DMS79 treated with DMSO at 0.1 percent for 48 hours (cell line): Measurements from ENCODE around the gene SLC18B1.

Experiments
- DNase-seq: peaks from one replicate; lab custom pipeline; 2025; lab: John Stamatoyannopoulos, UW

SLC18B1 gene

GRCh38 chr6:132797951-132798868 is at the start of gene SLC18B1:
Gene SLC18B1 (minus strand): TSS chr6:132798637. CDS start chr6:132798456, 181 bp downstream.
- no peak for DNase-seq

DNA sequence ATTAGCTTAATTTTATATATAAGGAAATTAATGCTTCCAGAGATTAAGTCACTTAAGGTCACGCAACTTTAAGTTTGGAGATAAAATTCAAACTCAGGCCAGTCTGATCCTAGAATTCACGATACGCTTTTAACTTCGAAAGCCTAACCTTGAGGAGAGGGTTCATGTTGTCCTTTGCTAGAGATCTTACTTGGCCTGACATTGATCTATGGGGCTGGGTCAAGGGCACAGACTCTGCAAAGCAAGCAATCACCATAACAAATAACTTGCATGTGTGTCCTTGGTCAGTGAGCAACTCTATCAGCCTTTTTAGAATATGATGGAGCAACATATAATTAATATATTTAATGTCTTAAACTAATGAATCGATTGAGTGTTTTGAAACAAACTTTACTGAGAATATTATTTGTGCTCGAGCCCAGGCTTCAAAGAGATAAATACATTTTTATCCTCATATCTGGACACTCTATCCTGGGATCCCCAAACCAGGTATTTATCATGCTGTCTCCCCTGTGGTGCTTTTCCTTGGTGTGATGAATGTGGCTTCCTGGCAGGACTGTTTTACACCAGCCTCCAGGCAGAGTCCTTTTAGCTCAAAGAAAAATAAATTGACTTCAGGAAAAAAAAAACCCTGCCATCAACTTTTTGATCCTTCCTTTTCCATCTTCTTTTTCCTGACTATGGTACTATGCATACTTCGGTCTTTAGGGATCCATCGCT is 45.0 kb upstream of the SLC18B1 start:
- DNase-seq = no peak

- DNase-seq = no peak
Measured at GRCh38 chr6:132841966-132842365, 43.5 kb upstream of the SLC18B1 start.

GRCh38 chr6:132832891-132833290 is 34.5 kb upstream of the SLC18B1 start:
- DNase-seq = no peak

DNA sequence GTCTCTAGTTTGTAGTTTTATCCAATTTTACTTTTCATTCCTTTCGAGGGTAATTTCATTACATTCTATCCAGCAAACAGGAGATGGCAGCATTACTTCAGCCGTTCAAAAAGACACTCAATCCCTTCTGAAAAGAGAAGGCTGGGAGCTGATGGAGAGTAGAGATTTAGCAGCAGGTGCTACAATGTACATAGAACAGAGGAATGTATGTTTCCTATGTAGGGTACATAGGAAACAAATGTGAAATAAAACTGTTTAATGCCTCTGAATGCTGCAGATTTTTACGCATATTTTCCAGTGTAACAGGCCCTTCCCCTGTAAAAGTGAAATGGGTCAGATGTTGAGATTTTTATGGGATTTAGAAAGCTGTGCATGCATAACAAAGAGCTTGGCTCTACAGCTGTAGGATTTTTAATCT is 31.9 kb upstream of the SLC18B1 start:
- no peak for DNase-seq

DNA sequence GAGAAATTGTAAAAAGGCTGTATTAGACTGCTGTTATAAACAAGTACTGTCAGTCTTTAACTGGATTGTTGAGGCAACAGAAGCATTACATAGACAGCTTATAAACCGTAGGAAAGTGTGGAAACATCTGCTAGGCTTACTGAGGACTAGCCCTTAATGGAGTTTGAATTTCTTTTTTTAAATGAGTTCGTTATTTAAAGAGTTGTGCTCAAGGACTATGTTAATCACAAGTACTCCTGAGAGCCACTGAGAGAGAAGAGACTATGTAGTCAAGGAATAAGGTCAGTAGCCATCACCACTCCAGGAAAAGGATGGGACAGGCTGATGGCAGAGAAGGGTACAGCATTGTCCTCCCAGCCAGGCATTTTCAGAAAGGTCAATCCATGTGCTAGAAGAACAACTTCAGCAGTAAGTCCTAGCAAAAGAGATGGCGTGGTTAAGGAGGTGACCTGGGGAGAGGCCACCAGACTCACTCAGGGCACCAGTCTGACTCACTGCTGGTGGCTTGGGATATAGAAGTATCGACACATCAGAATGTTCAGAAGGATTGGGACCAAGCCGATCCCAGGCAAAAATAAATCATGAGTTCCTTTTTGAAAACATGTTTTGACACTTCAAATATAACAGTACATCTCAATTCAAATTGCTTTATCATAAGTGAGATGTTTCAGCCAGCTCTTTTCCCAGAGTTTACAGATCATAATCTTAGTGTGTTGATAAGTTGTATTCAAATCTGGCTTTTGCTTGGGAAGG is 22.4 kb upstream of the SLC18B1 start:
- no peak for DNase-seq

GRCh38 chr6:132819405-132820161 is 21.1 kb upstream of the SLC18B1 start:
- DNase-seq = no peak

- DNase-seq = no peak
Measured at GRCh38 chr6:132818404-132819359, 20.2 kb upstream of the SLC18B1 start.

- no peak for DNase-seq
Measured at GRCh38 chr6:132817554-132818403, 19.3 kb upstream of the SLC18B1 start.

- DNase-seq = no peak
Measured at GRCh38 chr6:132816660-132817059, 18.2 kb upstream of the SLC18B1 start.

GRCh38 chr6:132814716-132815570 is 16.5 kb upstream of the SLC18B1 start:
- peak; percentile 8 for DNase-seq

DNA sequence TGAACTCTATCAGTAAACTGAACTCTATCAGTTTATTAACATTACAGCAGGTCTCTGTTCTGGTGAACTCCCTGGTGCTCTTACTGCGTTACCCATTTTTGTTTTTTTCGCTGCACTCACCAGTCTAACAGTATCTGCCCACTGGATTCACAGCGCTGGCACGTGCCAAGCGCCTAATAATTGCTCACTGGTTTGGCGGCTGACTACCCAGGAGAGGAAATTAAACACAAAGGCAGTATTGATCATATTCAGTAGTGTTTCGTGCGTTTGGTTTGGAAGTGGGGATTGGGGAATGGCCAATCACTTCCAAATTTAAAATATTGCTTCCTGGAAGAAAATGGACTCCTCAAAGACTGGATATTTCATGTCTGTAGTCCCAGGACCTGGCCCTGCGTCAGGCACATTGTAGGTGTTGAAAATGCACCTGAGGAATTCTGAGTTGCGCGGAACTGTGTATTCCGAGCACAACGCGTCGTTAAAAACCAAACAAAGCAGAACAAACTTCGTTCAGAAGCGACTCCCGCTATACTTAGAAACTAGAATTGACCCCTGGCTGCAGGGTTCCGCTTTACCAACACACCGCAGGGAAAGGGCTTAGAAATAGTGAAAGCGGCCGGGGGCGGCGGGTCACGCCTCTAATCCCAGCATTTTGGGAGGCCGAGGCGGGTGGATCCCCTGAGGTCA is 14.9 kb upstream of the SLC18B1 start:
- peak; percentile 60 for DNase-seq

DNA sequence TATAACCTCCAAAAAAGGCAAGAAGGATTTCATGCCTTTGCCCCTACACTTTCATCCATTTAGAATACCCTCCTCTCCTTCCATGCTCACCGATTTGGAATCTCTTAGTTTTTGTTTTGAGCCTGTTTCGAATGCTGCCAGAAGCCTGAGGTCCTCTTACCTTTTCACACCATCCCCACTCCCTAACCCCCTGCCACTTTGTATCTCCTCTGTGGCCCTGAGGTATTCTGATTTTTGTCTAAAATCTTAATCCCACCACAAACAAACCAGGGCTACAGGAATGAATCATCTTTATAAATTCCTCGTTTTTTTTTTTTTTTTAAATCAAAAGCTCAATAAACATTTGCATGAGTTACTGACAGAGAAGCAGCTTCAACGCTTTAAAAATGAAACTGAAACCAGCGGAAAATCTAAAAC is 14.3 kb upstream of the SLC18B1 start:
- DNase-seq = peak; percentile 51

- peak; percentile 13 for DNase-seq
Measured at GRCh38 chr6:132812255-132812732, 13.9 kb upstream of the SLC18B1 start.

DNA sequence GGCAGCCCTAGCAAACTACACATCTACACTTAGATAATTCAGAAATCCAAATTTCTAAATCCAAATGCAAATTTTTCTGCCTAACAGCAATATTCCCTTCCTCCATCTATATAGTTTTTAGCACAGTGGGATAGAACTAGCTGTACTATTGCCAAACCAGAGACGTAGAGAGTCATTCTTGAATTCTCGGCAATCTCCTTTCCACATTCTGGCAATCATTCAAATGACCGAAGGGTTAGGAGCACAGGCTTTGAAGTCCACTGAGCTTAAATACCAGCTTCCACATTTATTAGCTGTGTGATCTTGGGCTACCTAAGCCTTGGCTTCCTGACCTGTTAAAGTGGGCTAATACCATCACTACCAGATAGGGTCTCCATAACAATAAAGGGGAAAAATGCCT is 12.8 kb upstream of the SLC18B1 start:
- DNase-seq = no peak

DNA sequence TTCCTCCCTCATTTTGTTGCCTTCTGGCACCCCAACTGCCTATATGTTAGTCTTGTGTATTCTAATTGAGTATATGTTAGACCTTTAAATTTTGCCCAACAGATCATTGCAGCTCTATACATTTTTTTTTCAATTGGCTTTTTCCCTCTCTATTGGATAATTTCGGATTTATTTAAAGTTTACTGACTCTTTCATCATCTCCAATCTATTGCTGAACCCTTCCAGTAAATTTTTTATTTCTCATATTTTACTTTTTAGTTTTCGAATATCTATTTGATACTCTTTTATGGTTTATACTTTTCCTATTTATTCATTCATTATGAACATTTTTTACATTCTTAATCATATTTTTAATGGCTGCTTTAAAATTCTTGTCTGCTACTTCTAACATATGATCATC is 7.1 kb upstream of the SLC18B1 start:
- no peak for DNase-seq

- no peak for DNase-seq
Measured at GRCh38 chr6:132804251-132804650, 5.8 kb upstream of the SLC18B1 start.

GRCh38 chr6:132800656-132801055 is 2.2 kb upstream of the SLC18B1 start:
- no peak for DNase-seq
